ENCODE measurements around the gene DMD.

Gene DMD

DNA sequence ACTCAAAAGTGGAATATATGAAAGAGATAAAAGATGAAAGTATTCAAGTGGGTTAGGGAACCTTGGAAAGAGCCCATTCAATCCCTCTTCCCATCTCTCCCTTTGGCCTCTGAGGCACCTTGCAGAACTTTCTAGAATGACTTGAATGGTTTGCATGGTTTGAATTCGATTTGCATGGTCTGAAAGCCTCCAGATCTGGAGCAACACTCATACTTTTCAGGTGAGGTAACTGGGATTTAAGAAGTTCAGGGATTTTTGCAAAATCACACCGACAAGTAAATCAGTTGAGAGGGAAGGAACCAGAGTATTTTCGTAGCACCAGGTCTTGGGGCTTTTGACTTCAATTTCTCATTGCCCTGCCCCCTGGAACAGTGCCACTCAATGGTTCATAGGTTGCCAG is 1663.5 kb downstream of the DMD start:
- no peak for DNase-seq (ENCODE audit: low read depth in 3 of 3, low spot score in 1 of 3)

- DNase-seq (ENCODE audit: low read depth in 3 of 3, low spot score in 1 of 3) = no peak
These were observed 1663.9 kb downstream of the DMD start for GRCh38 chrX:31547416-31547815.

DNA sequence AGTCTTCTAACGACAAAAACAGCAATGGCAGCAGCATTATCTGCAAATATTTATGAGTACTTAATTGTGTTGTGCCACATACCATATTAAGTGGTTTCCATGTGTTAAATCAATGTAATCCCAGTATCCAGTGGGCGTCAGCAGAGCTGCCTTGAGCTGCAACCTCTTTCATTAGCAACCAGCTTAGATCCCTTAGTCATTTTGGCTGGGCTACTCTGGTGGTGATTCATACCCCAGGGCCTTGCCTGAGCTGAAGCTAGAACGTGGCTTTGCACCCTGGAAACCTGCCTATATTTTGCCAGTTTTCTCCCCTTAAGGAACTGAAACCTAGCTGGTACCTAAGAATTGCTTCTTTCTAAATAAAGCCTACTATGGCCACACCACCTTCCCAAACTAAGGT is 1665.2 kb downstream of the DMD start:
- DNase-seq (ENCODE audit: low read depth in 3 of 3, low spot score in 1 of 3) = no peak

- no peak for DNase-seq (ENCODE audit: low read depth in 3 of 3, low spot score in 1 of 3)
These were observed 1665.6 kb downstream of the DMD start for GRCh38 chrX:31545726-31546125.

DNA sequence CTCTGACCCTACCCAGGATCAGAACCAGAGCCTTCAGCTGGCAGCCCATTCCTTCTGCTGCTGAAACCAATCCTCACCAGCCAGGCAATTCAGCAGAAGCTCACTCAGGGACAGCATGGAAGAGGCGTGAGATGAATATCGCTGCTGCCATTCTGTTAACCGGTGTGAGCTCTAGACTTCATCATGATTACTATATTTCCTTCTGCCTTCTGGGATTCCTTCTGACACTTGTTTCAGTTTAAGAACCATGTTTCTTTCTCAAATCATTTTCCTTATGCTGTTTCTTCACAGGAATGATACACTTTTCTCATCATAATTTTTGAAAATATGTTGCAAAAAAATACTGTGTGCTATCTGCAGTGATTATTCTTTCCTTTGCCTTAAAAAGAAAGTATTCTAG is 1666.2 kb downstream of the DMD start:
- no peak for DNase-seq (ENCODE audit: low read depth in 3 of 3, low spot score in 1 of 3)

DNA sequence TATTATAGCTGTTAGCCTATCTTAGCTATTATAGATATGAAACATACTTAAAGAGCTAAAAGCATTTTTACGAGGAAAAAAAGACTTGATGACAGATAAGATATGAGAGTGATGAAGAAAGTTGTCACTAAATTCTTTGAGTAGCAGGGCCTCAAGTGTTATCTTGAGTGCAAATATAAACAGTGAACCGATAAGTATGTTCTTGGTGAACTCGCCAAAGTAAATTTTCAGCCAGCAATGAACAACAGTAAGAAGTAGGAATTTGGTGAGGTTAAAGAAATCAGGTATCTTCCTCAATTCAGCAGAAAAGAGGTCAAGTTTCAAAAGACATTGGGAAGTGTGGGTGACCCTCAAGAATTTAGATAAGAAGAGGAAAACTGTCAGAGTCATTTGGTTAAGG is 1667.7 kb downstream of the DMD start:
- DNase-seq (ENCODE audit: low read depth in 3 of 3, low spot score in 1 of 3) = no peak

DNA sequence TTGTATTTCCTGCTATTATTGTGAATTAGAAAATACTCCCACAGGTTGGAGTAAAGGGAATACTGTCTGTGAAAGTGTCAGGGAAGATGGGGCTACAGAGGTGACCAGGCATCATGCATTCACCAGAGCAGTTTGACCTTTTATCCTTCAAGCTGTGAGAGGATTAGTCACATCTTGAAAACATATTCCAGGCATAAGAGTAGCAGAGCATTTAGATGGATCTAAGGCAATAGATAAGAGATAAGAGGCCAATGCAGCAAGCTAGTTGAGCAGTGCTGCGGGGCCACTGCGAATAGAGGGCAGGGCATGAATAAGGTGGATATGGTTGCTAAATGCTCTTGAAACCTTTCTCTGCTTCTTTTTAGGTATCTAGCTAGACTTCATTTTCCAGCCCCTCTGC is 1668.8 kb downstream of the DMD start:
- DNase-seq (ENCODE audit: low read depth in 3 of 3, low spot score in 1 of 3) = no peak

DNA sequence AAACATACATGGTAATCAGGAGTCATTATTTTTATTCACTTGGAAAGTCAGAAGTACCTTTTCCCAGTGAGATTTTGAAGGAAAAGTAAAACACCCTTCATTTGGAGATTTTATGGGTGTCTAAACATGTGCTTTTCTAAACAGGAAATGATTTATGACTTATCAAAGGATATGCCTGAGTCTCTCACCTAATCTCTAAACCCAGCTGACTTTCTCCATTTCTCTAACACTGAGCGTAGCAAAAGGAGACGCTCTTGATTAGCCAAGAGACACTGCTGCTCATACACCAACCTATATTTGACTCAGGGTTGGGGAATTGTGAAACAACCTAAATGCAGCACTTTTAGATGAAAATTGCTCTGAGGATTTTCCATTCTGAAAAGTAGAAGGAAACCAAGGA is 1671.0 kb downstream of the DMD start:
- DNase-seq (ENCODE audit: low read depth in 3 of 3, low spot score in 1 of 3) = no peak

DNA sequence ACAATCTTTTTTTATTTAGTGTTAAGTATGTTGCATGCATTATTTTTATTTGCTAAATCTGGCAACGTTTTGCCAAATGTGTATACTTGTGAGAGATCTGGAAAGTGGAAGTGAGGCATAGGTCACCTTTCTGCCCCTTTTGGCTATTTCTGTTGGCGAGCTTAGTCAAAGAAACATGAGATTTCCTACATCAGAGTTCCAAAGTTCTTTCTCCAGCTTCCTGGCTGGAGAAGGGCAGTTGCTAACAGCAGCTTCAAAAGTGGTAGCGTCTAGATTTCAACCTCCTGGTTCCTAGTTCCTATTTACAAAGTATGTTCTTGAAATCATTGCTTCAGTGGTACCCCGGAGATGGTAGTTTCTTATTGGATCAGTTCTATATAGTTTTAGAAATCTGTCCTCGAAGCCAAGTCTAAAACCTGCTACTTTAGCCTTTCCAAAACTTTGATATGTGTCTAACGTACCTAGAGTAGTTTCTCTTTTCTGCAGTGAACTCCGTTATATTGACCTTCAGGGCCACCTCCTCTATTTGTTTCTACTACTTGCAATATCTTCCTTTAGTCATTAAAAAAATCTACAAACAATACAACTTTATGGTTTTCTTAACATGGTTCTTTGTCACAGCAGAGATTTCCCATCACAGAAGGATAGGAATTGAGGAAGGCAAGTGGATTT is 1683.8 kb downstream of the DMD start:
- no peak for DNase-seq (ENCODE audit: low read depth in 3 of 3, low spot score in 1 of 3)

DNA sequence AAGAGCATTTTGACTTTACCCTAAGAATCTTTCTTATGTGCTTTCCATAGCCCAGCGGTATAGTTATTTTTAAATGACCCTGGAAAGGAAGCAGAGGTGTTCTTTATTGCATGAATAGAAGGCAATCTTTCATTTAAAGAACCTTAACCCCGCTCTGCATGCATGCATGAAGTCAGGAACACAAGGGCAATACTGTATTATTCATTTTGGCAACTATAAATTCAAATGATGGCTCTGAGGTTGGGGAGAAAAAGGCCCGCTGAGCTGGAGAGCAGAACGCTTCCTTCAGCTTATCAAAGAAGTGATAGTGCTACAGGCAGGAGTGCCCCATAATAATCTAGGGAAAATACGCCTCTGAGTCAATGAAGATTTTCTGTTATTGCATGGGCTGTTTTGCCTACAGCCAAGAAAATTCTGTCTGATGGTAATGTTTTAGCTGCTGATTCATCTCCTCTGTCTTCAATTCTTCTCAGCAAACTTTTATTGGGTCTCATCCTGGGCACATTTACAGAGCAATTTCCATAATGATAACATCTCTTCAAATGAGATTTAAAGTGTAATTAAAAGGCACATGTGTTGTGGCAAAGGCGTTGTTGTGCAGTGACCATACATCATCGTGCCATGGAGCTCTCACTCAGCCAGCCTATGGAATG is 1687.3 kb downstream of the DMD start:
- DNase-seq (ENCODE audit: low read depth in 3 of 3, low spot score in 1 of 3) = no peak

DNA sequence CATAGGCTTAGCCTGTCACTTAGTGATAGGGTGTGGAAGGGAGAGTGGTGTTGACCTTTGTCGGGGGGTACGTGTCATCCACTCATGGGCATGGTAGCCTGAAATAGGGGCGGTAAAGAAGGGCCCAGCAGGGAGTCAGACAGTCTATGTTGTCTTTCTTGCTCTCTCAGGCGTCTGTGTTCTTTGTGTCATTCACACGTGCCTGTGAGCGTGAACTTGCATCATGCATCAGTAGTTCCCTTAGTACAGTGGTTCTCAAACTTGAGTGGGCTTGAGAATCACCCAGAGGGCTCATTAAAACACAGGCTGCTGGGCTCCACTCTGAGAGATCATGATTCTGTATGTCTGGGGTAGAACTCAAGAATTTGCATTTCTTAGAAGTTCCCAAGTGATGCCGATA is 1688.6 kb downstream of the DMD start:
- no peak for DNase-seq (ENCODE audit: low read depth in 3 of 3, low spot score in 1 of 3)

DNA sequence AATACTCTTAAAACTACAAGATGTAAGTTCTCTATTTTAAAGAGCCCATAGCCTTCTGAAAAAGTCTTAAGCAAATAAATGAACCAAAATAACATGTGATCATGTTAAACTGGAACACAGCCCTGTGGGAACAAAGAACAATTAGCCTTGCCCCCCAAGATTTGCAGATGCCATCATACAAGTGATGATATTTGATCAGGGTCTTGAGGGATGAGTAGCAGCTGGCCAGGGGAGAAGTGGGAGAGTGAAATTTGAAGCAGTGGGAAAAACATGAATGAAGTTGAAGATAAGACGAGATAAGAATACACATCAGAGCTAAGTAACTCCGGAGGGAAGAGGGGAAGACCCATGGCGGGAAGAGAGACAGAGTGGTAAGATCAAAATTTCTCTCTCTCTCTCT is 1689.4 kb downstream of the DMD start:
- DNase-seq (ENCODE audit: low read depth in 3 of 3, low spot score in 1 of 3) = no peak

- no peak for DNase-seq (ENCODE audit: low read depth in 3 of 3, low spot score in 1 of 3)
These were observed 1694.8 kb downstream of the DMD start for GRCh38 chrX:31516527-31516926.

DNA sequence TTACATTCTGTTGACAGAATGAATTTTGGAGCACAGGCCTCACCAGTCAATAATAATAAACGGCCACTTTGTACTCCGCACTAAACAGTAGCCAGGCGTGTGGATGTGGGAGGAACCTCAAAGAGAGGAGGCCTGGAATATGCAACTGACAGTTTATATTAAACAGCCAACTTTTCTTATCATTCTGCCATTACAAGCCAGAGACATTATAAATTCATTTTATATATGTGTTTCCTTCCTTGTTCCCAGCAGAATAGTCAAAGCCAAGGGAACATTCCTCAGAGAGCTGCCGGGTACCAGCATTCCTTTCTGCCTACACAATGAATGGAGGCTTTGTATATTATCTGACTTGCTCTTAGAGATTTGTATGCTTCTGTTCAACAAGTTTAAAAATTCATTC is 1703.0 kb downstream of the DMD start:
- DNase-seq (ENCODE audit: low read depth in 3 of 3, low spot score in 1 of 3) = no peak

GRCh38 chrX:31506928-31507327 is 1704.4 kb downstream of the DMD start:
- no peak for DNase-seq (ENCODE audit: low read depth in 3 of 3, low spot score in 1 of 3)

GRCh38 chrX:31506360-31506759 is 1705.0 kb downstream of the DMD start:
- DNase-seq (ENCODE audit: low read depth in 3 of 3, low spot score in 1 of 3) = no peak

DNA sequence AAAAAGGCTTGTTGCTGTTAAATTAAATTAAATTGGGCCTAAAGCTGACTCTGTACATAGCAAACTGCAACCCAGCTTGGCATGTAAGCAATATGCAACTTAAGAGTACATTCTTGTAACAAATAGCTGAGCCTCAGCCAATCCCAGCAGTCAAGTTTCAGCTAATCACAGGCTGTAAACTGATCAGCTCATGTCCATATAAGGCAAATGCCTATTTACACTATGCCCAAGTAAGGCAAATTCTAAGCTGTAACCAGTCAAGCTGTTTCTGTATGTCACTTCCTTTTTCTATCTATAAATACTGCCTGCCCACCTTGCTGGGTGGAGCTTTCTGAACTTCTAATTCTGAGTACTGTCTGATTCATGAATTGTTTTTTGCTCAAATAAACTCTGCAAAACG is 1710.4 kb downstream of the DMD start:
- no peak for DNase-seq (ENCODE audit: low read depth in 3 of 3, low spot score in 1 of 3)

- DNase-seq (ENCODE audit: low read depth in 3 of 3, low spot score in 1 of 3) = no peak
These were observed 1712.2 kb downstream of the DMD start for GRCh38 chrX:31499109-31499508.

GRCh38 chrX:31497086-31497485 is 1714.3 kb downstream of the DMD start:
- DNase-seq (ENCODE audit: low read depth in 3 of 3, low spot score in 1 of 3) = no peak

- no peak for DNase-seq (ENCODE audit: low read depth in 3 of 3, low spot score in 1 of 3)
These were observed 1723.4 kb downstream of the DMD start for GRCh38 chrX:31487951-31488350.

GRCh38 chrX:31483336-31483735 is 1728.0 kb downstream of the DMD start:
- DNase-seq (ENCODE audit: low read depth in 3 of 3, low spot score in 1 of 3) = no peak

DNA sequence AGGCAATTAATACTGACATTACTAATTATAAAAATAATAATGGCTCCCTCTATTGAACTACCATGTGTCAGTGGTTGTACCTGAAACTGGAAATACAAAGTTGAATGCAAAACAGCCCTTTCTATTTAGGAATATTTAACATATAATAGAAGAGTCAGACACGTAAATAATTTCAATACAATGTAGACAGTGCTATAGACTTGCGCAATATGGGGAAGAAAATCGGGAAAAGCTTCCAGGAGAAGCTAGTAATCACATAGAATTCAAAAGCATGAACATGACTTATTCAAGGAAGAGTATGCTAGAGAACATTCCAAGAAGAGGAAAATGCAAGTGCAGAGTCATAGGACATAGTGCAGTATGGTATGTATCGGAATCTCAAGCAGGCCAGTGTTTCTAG is 1730.7 kb downstream of the DMD start:
- DNase-seq (ENCODE audit: low read depth in 3 of 3, low spot score in 1 of 3) = no peak

DNA sequence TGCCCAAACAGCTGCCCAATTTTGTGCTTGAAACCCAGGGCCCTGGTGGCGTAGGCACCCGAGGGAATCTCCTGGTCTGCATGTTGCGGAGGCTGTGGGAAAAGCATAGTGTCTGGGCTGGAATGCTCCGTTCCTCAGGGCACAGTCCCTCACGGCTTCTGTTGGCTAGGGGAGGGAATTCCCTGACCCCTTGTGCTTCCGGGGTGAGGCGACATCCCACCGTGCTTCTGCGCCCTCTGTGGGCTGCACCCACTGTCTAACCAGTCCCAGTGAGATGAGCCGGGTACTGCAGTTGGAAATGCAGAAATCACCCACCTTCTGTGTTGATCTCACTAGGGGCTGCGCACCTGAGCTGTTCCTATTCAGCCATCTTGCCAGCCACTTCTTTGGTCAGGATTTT is 1740.1 kb downstream of the DMD start:
- DNase-seq (ENCODE audit: low read depth in 3 of 3, low spot score in 1 of 3) = no peak

All from stimulated activated CD4-positive, alpha-beta T cell treated with anti-CD3 and anti-CD28 coated beads, TNF-alpha, amount 100 ng/mL, for 1 hour (primary cell).